ENCODE measurements around the gene SNAP25.

The SNAP25 gene
- 0.06 to 0.22 reads per million in 2 experiments for total RNA-seq

- peak; percentile 14 for DNase-seq (ENCODE audit: low read depth)
Observed at GRCh38 chr20:10218536-10219451, at the start of gene SNAP25. Gene SNAP25 (plus strand): TSS chr20:10218830. CDS start chr20:10275492, 56,662 bp downstream.

GRCh38 chr20:10169752-10170151 lies 48.9 kb upstream of the SNAP25 start:
- DNase-seq (ENCODE audit: low read depth) = no peak

GRCh38 chr20:10170261-10170660 lies 48.4 kb upstream of the SNAP25 start:
- no peak for DNase-seq (ENCODE audit: low read depth)

- DNase-seq (ENCODE audit: low read depth) = no peak
Observed at GRCh38 chr20:10171864-10172751, 46.5 kb upstream of the SNAP25 start.

GRCh38 chr20:10172998-10173655 lies 45.5 kb upstream of the SNAP25 start:
- no peak for DNase-seq (ENCODE audit: low read depth)

GRCh38 chr20:10174400-10174799 lies 44.2 kb upstream of the SNAP25 start:
- no peak for DNase-seq (ENCODE audit: low read depth)

GRCh38 chr20:10177326-10177725 lies 41.3 kb upstream of the SNAP25 start:
- no peak for DNase-seq (ENCODE audit: low read depth)

- no peak for DNase-seq (ENCODE audit: low read depth)
Observed at GRCh38 chr20:10178091-10178490, 40.5 kb upstream of the SNAP25 start.

- DNase-seq (ENCODE audit: low read depth) = no peak
Observed at GRCh38 chr20:10178727-10179313, 39.8 kb upstream of the SNAP25 start.

GRCh38 chr20:10179574-10180298 lies 38.9 kb upstream of the SNAP25 start:
- DNase-seq (ENCODE audit: low read depth) = no peak

GRCh38 chr20:10180651-10181235 lies 37.9 kb upstream of the SNAP25 start:
- DNase-seq (ENCODE audit: low read depth) = no peak

GRCh38 chr20:10185741-10186558 lies 32.7 kb upstream of the SNAP25 start:
- DNase-seq (ENCODE audit: low read depth) = no peak

GRCh38 chr20:10190456-10190855 lies 28.2 kb upstream of the SNAP25 start:
- DNase-seq (ENCODE audit: low read depth) = no peak

- DNase-seq (ENCODE audit: low read depth) = no peak
Observed at GRCh38 chr20:10192171-10192570, 26.5 kb upstream of the SNAP25 start.

- no peak for DNase-seq (ENCODE audit: low read depth)
Observed at GRCh38 chr20:10194166-10194565, 24.5 kb upstream of the SNAP25 start.

- no peak for DNase-seq (ENCODE audit: low read depth)
Observed at GRCh38 chr20:10200330-10200729, 18.3 kb upstream of the SNAP25 start.

- no peak for DNase-seq (ENCODE audit: low read depth)
Observed at GRCh38 chr20:10201321-10201870, 17.2 kb upstream of the SNAP25 start.

- no peak for DNase-seq (ENCODE audit: low read depth)
Observed at GRCh38 chr20:10209091-10209490, 9.5 kb upstream of the SNAP25 start.

- DNase-seq (ENCODE audit: low read depth) = no peak
Observed at GRCh38 chr20:10213526-10213925, 5.1 kb upstream of the SNAP25 start.
